B cell (primary cell): ENCODE measurements around the gene TIMP2. TPM values are rescaled to one million over a fixed set of nuclear protein-coding genes. Genes with fewer than 3 reads are reported as not detected.
A peak's percentile ranks its signal among the peaks of the same experiment; 100 is the strongest.

Experiments used
- ATAC-seq: fragments of 200-7000 bp; cut with Tn5 transposase; one replicate; pipeline ENCODE4 v1.10.0; 2021; ENCODE audit warnings: low read depth, mild to moderate bottlenecking, moderate number of reproducible peaks, moderate library complexity
- CTCF ChIA-PET: fragments of 350-600 bp; sonication (Branson Sonifier 250); formaldehyde crosslinking; loops from one replicate; lab custom pipeline; 2021; ENCODE audit warnings: antibody characterized with exemption, inconsistent platforms; lab: Charles Lee
- POLR2A ChIA-PET: fragments of 350-600 bp; sonication (Branson Sonifier 250); formaldehyde crosslinking; loops from one replicate; lab custom pipeline; 2021; ENCODE audit warnings: antibody characterized with exemption; lab: Charles Lee
- DNase-seq: peaks from one replicate; pipeline ENCODE4 v3.0.0; 2013
- H2AFZ ChIP-seq: 2 replicates; pipeline ENCODE4 v1.6.1; 2012; ENCODE audit warnings: mild to moderate bottlenecking, low read depth, low read length; ENCODE audit not compliant: insufficient read depth, poor library complexity, severe bottlenecking
- H3K27ac ChIP-seq, 2 donors: 1 replicate in 1 of 2; 2 replicates in 1 of 2; pipeline ENCODE4 v1.5.1; 2012 to 2013; ENCODE audit warnings: low read length in 2 of 2, mild to moderate bottlenecking in 2 of 2, moderate library complexity in 1 of 2
- H3K27me3 ChIP-seq, 4 experiments: fragments of 200-600 bp in 1 of 4; sonication (generic) in 1 of 4; replicated peaks in 1 of 4; 1 replicate in 2 of 4; 2 replicates in 2 of 4; pipeline versions ENCODE4 v1.6.1 to v1.7.0; 2013 to 2016; ENCODE audit warnings: low read length in 3 of 4, mild to moderate bottlenecking in 2 of 4, mixed read lengths in 1 of 4, moderate library complexity in 1 of 4; ENCODE audit not compliant: insufficient read depth in 4 of 4, control insufficient read depth in 3 of 4; ENCODE audit errors: control extremely low read depth in 1 of 4
- H3K36me3 ChIP-seq, 2 experiments: replicated peaks in 1 of 2; 1 replicate in 1 of 2; 2 replicates in 1 of 2; pipeline versions ENCODE4 v1.6.1 to v1.7.1; 2013; ENCODE audit warnings: low read length in 1 of 2; ENCODE audit not compliant: insufficient read depth in 2 of 2, control insufficient read depth in 1 of 2; ENCODE audit errors: control extremely low read depth in 1 of 2, extremely low read depth in 1 of 2
- H3K4me1 ChIP-seq, 2 donors: fragments of 200-600 bp in 1 of 2; sonication (generic) in 1 of 2; 1 replicate in 1 of 2; 2 replicates in 1 of 2; pipeline versions ENCODE4 v1.5.1 to v1.6.1; 2013 to 2017; ENCODE audit warnings: low read length in 2 of 2; ENCODE audit not compliant: control insufficient read depth in 2 of 2, insufficient read depth in 2 of 2
- H3K4me2 ChIP-seq: replicated peaks from 2 replicates; pipeline ENCODE3; 2012; ENCODE audit warnings: mild to moderate bottlenecking, low read depth, low read length; ENCODE audit not compliant: poor library complexity, severe bottlenecking
- H3K4me3 ChIP-seq, 5 experiments: fragments of 200-600 bp in 1 of 5; sonication (generic) in 1 of 5; 1 replicate in 3 of 5; 2 replicates in 2 of 5; pipeline versions ENCODE4 v1.5.1 to v1.7.0; 2011 to 2016; ENCODE audit warnings: low read length in 4 of 5, mild to moderate bottlenecking in 4 of 5, low read depth in 2 of 5, control low read depth in 1 of 5, moderate library complexity in 1 of 5; ENCODE audit not compliant: insufficient read depth in 1 of 5; ENCODE audit errors: control extremely low read depth in 1 of 5, extremely low read depth in 1 of 5
- H3K79me2 ChIP-seq: fragments of 200-600 bp; sonication (generic); one replicate; pipeline ENCODE4 v1.6.0; 2016; ENCODE audit warnings: low read length; ENCODE audit not compliant: control insufficient read depth, insufficient read depth
- H3K9ac ChIP-seq: fragments of 200-600 bp; sonication (generic); 2 replicates; pipeline ENCODE4 v1.6.1; 2017; ENCODE audit warnings: mild to moderate bottlenecking, low read length, moderate library complexity
- H3K9me3 ChIP-seq, 3 donors: one replicate each; pipeline versions ENCODE4 v1.6.1 to v1.7.1; 2013; ENCODE audit warnings: low read length in 2 of 3; ENCODE audit not compliant: control insufficient read depth in 2 of 3, insufficient read depth in 1 of 3; ENCODE audit errors: control extremely low read depth in 1 of 3
- H4K20me1 ChIP-seq: 2 replicates; pipeline ENCODE4 v1.6.0; 2012; ENCODE audit warnings: mild to moderate bottlenecking, low read length; ENCODE audit not compliant: insufficient read depth, control insufficient read depth, poor library complexity, severe bottlenecking
- H3K27ac Mint-ChIP-seq: one replicate; pipeline ENCODE4 v1.8.0; 2021; ENCODE audit warnings: mixed read lengths
- H3K27me3 Mint-ChIP-seq: one replicate; pipeline ENCODE4 v1.8.0; 2021; ENCODE audit warnings: mixed read lengths
- H3K4me1 Mint-ChIP-seq: one replicate; pipeline ENCODE4 v1.8.0; 2021; ENCODE audit warnings: mixed read lengths
- H3K4me3 Mint-ChIP-seq: one replicate; pipeline ENCODE4 v1.8.0; 2021; ENCODE audit warnings: mixed read lengths
- H3K9me3 Mint-ChIP-seq: one replicate; pipeline ENCODE4 v1.8.0; 2022; ENCODE audit warnings: mixed read lengths; ENCODE audit not compliant: insufficient read depth
- EZH2 ChIP-seq: IDR thresholded peaks from 2 replicates; pipeline ENCODE4 v1.6.1; 2012; ENCODE audit warnings: borderline replicate concordance, low read depth, mild to moderate bottlenecking, moderate library complexity, low read length; ENCODE audit not compliant: insufficient read depth, poor library complexity, severe bottlenecking
- WGBS: methylation state at CpG from one replicate; pipeline ENCODE4 v1.1.5; 2013; ENCODE audit warnings: missing lambda C conversion rate; ENCODE audit not compliant: insufficient coverage; 5-methylcytosine and 5-hydroxymethylcytosine counted together
- intact Hi-C: fragments of 100-400 bp; cut with micrococcal nuclease; formaldehyde crosslinking; loops from one replicate; pipeline ENCODE4 v1.10.0; 2022
- polyA plus RNA-seq: library from polyadenylated mRNA; depleted of rRNA; stranded (reverse); fragments of >200 nt; gene quantifications from 2 replicates; pipeline ENCODE4 v1.2.3, GENCODE V29; 2012
- total RNA-seq, 2 donors: library from RNA; stranded (reverse); fragments of 120-200 nt in 1 of 2; gene quantifications; 1 replicate in 1 of 2; 2 replicates in 1 of 2; pipeline versions ENCODE4 v1.2.3 to v1.2.4, GENCODE V29; 2013 to 2022
- TF ChIP-seq, protein P1 (sequence below): fragments of 200-600 bp; IDR thresholded peaks from one replicate; pipeline ENCODE4 v1.8.0; 2022; ENCODE audit warnings: antibody characterized with exemption, mild to moderate bottlenecking

Gene TIMP2
- total and polyA plus RNA-seq, 2 donors (not counting 1 experiment from before 2014, with no cell fraction given) = 4.8 to 10.0 TPM

DNA sequence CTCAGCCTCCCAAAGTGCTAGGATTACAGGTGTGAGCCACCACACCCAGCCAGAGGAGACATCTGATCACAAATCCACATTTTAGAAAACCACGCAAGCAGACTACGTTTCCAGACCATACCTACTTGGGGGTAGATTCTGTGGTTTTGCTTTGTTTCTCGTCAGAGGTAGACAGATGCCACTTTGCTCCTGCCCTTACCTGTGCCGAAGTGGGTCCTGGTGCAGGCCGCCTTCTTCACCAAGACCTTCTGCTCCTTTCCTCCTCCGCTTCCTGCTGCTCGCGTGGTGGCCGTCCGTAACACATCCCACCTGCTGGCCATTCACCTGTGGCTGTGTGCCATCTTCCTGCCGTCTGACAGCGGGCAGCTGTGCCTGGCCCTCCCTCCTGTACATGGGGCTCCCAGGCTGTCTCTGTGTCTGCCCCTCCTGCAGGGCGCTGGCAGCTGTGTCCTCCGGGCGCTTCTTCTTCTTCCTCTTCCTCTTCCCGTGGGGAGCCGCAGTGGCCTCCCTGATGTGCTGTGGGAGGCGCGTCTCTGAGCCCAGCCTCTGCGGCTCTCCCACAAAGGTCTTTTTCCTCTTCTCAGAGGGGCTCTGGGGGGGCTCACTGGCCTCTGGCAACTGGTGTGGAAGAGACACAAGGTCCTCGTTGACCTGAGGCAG is 121.9 kb downstream of the TIMP2 start:
- Mint-ChIP-seq H3K4me3 (no peak overlapping the region), H3K4me1 (peaks cover 26% of the 10 kb centered on the region), H3K27ac (peak overlapping the region; percentile 32), H3K27me3 (no peaks in the 10 kb centered on the region), H3K9me3 (no peaks in the 10 kb centered on the region)
- peak overlapping the region; percentile 30 for H3K4me2 ChIP-seq
- intact Hi-C loops = no loop called here
- no peak overlapping the region for H3K27ac ChIP-seq
- no peak overlapping the region for H3K4me3 ChIP-seq
- H3K4me1 ChIP-seq = peaks cover 19% of the 10 kb centered on the region in 2 donors
- peaks cover 34% of the 10 kb centered on the region for H4K20me1 ChIP-seq
- ChIA-PET POLR2A (interaction anchor here (0.6 kb wide), 1 partner anchor 32 kb away, joined by 5 read pairs; no protein-coding TSS in a partner anchor), CTCF (no interaction called here)
- peaks cover 47% of the 10 kb centered on the region for H3K79me2 ChIP-seq
- DNase-seq (no peak), ATAC-seq (no peak)
- no peaks in the 10 kb centered on the region for H3K27me3 ChIP-seq
- H2AFZ ChIP-seq = no peak overlapping the region
- no peaks in the 10 kb centered on the region for H3K9me3 ChIP-seq
- WGBS = 85% methylated on average over 17 of the region's 21 CpGs
- peaks cover 0 to 64% of the 10 kb centered on the region in 2 experiments for H3K36me3 ChIP-seq
- no peak for TF ChIP-seq EZH2
- TF ChIP-seq, protein P1, sequence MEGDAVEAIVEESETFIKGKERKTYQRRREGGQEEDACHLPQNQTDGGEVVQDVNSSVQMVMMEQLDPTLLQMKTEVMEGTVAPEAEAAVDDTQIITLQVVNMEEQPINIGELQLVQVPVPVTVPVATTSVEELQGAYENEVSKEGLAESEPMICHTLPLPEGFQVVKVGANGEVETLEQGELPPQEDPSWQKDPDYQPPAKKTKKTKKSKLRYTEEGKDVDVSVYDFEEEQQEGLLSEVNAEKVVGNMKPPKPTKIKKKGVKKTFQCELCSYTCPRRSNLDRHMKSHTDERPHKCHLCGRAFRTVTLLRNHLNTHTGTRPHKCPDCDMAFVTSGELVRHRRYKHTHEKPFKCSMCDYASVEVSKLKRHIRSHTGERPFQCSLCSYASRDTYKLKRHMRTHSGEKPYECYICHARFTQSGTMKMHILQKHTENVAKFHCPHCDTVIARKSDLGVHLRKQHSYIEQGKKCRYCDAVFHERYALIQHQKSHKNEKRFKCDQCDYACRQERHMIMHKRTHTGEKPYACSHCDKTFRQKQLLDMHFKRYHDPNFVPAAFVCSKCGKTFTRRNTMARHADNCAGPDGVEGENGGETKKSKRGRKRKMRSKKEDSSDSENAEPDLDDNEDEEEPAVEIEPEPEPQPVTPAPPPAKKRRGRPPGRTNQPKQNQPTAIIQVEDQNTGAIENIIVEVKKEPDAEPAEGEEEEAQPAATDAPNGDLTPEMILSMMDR = no peak
- no peak overlapping the region for H3K9ac ChIP-seq

Other genes starting within 250 kb of the TIMP2 start
- gene CYTH1, start 143.1 kb downstream of the TIMP2 start, total RNA-seq = 353 and 368 TPM in 2 replicates
- 255 and 355 TPM in 2 replicates for gene CYTH1, start 143.1 kb downstream of the TIMP2 start, polyA plus RNA-seq
- gene USP36, start 84.6 kb downstream of the TIMP2 start, total RNA-seq = 137 and 145 TPM in 2 replicates
- gene USP36, start 84.6 kb downstream of the TIMP2 start, polyA plus RNA-seq = 52.2 and 59.7 TPM in 2 replicates
- gene CEP295NL, start 22.2 kb downstream of the TIMP2 start, total RNA-seq = 1.3 and 2.9 TPM in 2 replicates
- gene CEP295NL, start 22.2 kb downstream of the TIMP2 start, polyA plus RNA-seq = 0.09 TPM in 1 of 2 replicates, not detected in the other
- gene LGALS3BP, start 54.5 kb upstream of the TIMP2 start, total RNA-seq = 1.8 and 4.2 TPM in 2 replicates
- gene LGALS3BP, start 54.5 kb upstream of the TIMP2 start, polyA plus RNA-seq = 5.7 and 7.5 TPM in 2 replicates
- 44.2 and 49.2 TPM in 2 replicates for gene CANT1, start 84.4 kb upstream of the TIMP2 start, total RNA-seq
- 17.3 and 17.8 TPM in 2 replicates for gene CANT1, start 84.4 kb upstream of the TIMP2 start, polyA plus RNA-seq
- gene C1QTNF1, start 98.8 kb upstream of the TIMP2 start, total RNA-seq = not detected in 2 replicates
- not detected in 2 replicates for gene C1QTNF1, start 98.8 kb upstream of the TIMP2 start, polyA plus RNA-seq
- gene ENGASE, start 149.4 kb upstream of the TIMP2 start, total RNA-seq = 115 and 122 TPM in 2 replicates
- 75.0 and 92.1 TPM in 2 replicates for gene ENGASE, start 149.4 kb upstream of the TIMP2 start, polyA plus RNA-seq